PC-3 (cell line): ENCODE data around the gene APBA2.

Experiments
- EZH2 ChIP-seq: fragments of 300-600 bp; sonication (generic); IDR thresholded peaks from one replicate; pipeline ENCODE4 v1.6.1; 2017; ENCODE audit warnings: antibody characterized with exemption, mild to moderate bottlenecking, low read length; ENCODE audit not compliant: unreplicated experiment
- EZH2phosphoT487 ChIP-seq: fragments of 300-600 bp; sonication (generic); IDR thresholded peaks from 2 replicates; pipeline ENCODE4 v1.6.1; 2018; ENCODE audit warnings: mild to moderate bottlenecking, antibody characterized with exemption, low read length, borderline replicate concordance
- TF ChIP-seq, protein P1 (sequence below): fragments of 300-600 bp; sonication (generic); conservative IDR thresholded peaks from 2 replicates; pipeline ENCODE4 v1.5.1; 2017; ENCODE audit warnings: antibody characterized with exemption, low read depth, mild to moderate bottlenecking, low read length

GRCh38 chr15:28996953-28997352 lies 111.2 kb downstream of the APBA2 start:
- TF ChIP-seq, protein P1, sequence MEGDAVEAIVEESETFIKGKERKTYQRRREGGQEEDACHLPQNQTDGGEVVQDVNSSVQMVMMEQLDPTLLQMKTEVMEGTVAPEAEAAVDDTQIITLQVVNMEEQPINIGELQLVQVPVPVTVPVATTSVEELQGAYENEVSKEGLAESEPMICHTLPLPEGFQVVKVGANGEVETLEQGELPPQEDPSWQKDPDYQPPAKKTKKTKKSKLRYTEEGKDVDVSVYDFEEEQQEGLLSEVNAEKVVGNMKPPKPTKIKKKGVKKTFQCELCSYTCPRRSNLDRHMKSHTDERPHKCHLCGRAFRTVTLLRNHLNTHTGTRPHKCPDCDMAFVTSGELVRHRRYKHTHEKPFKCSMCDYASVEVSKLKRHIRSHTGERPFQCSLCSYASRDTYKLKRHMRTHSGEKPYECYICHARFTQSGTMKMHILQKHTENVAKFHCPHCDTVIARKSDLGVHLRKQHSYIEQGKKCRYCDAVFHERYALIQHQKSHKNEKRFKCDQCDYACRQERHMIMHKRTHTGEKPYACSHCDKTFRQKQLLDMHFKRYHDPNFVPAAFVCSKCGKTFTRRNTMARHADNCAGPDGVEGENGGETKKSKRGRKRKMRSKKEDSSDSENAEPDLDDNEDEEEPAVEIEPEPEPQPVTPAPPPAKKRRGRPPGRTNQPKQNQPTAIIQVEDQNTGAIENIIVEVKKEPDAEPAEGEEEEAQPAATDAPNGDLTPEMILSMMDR = no peak
- TF ChIP-seq EZH2 (no peak), EZH2phosphoT487 (no peak)
